T-helper 1 cell (primary cell): Measurements from ENCODE around the gene CACNA2D3.

Experiments
- DNase-seq, 5 donors: peaks; one replicate each; pipeline ENCODE4 v3.0.0-alpha.2; 2012 to 2020

Gene CACNA2D3

GRCh38 chr3:54343495-54343894 lies 221.1 kb downstream of the CACNA2D3 start:
- no peak for DNase-seq

GRCh38 chr3:54344601-54345231 lies 222.4 kb downstream of the CACNA2D3 start:
- no peak for DNase-seq

GRCh38 chr3:54345847-54346375 lies 223.6 kb downstream of the CACNA2D3 start:
- DNase-seq = no peak

GRCh38 chr3:54347060-54347459 lies 224.7 kb downstream of the CACNA2D3 start:
- DNase-seq = no peak

GRCh38 chr3:54347933-54348332 lies 225.6 kb downstream of the CACNA2D3 start:
- no peak for DNase-seq

GRCh38 chr3:54349231-54349652 lies 226.9 kb downstream of the CACNA2D3 start:
- no peak for DNase-seq

- DNase-seq = no peak
Measured at GRCh38 chr3:54349691-54350090, 227.3 kb downstream of the CACNA2D3 start.

- no peak for DNase-seq
Measured at GRCh38 chr3:54353546-54353945, 231.2 kb downstream of the CACNA2D3 start.

GRCh38 chr3:54353946-54354345 lies 231.6 kb downstream of the CACNA2D3 start:
- no peak for DNase-seq

GRCh38 chr3:54355800-54356199 lies 233.4 kb downstream of the CACNA2D3 start:
- no peak for DNase-seq

GRCh38 chr3:54356261-54357045 lies 234.1 kb downstream of the CACNA2D3 start:
- DNase-seq = no peak

- DNase-seq = no peak
Measured at GRCh38 chr3:54357301-54357700, 234.9 kb downstream of the CACNA2D3 start.

- DNase-seq = no peak
Measured at GRCh38 chr3:54358316-54358715, 236.0 kb downstream of the CACNA2D3 start.

- DNase-seq = no peak
Measured at GRCh38 chr3:54358969-54359694, 236.8 kb downstream of the CACNA2D3 start.

- DNase-seq = no peak
Measured at GRCh38 chr3:54360320-54360719, 238.0 kb downstream of the CACNA2D3 start.

- no peak for DNase-seq
Measured at GRCh38 chr3:54361746-54362283, 239.5 kb downstream of the CACNA2D3 start.

GRCh38 chr3:54366007-54366750 lies 243.8 kb downstream of the CACNA2D3 start:
- no peak for DNase-seq

- DNase-seq = no peak
Measured at GRCh38 chr3:54366839-54367238, 244.5 kb downstream of the CACNA2D3 start.

- no peak for DNase-seq
Measured at GRCh38 chr3:54372232-54372631, 249.9 kb downstream of the CACNA2D3 start.

- DNase-seq = peak in 1 of 5 donors; percentile 1
Measured at GRCh38 chr3:54374214-54374852, 252.0 kb downstream of the CACNA2D3 start.

GRCh38 chr3:54376142-54376807 lies 253.9 kb downstream of the CACNA2D3 start:
- no peak for DNase-seq
